Measurements from ENCODE around the gene MSI2.
A peak's percentile ranks its signal among the peaks of the same experiment; 100 is the strongest.

The MSI2 gene

DNA sequence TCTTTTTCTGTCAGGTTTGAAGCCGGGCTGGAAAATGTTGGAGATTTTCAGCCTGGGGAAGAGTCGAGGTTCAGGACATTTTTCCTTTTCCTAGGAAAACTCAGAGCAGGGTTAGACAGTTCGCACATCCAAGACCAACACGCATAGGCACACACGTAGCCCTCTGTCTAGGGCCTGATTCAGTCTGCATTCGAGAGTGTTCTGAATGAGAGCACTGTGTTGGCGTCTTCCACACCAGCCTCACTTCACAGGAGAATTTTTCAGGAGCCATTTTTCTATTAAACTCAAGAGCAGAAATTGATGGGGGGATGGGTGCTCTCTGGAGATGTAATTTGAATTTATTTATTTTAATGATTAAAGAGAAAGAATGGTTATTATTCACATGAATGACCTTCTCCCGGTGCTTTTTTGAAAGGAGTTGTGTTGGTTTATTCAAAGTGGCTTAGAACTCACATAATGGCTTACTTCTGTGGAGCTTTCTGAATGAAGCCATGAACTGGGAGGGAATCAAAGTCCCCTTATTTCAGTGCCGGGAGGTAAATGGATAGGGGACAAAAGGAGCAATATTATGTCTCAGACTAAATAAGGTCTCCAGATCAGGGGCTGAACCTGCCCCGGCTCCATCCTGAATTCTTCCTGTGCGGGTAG is 294.5 kb downstream of the MSI2 start:
- DNase-seq = no peak

DNA sequence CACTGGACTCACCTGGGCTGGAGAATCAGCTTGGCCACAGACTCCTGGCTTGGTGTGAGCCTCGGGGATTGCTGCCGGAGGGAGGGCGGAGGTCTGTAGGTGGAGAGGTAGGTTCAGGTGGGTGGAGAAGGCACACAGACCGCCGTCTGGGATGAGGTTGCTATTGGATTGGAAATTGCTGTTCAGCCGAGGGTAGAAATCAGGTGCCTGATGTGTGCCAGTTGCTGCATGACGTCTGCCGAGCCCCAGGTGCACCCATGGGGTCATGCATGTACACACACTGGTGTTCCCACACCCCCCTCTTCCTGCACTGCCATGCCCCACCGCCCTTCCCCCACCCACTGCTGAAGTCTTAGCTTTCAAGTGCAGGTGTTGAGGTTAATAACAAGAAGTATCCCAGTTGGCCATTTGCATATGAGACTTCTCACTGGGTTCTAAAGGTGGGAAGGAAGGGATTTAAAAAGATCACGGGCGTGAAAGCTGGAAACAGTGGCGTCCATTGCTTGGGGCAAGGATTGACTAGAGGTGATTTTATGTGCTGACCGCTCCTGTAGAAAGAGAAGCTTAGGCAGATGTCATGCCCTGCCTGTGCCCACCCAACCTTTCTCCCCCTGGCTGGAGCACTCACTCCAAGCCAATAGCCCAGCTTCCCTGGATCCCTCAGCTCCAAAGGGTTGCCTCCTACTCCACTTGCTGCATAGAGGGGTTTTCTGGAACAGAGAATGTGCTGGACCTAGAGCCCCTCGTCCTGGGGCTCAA is 295.2 kb downstream of the MSI2 start:
- no peak for DNase-seq

DNA sequence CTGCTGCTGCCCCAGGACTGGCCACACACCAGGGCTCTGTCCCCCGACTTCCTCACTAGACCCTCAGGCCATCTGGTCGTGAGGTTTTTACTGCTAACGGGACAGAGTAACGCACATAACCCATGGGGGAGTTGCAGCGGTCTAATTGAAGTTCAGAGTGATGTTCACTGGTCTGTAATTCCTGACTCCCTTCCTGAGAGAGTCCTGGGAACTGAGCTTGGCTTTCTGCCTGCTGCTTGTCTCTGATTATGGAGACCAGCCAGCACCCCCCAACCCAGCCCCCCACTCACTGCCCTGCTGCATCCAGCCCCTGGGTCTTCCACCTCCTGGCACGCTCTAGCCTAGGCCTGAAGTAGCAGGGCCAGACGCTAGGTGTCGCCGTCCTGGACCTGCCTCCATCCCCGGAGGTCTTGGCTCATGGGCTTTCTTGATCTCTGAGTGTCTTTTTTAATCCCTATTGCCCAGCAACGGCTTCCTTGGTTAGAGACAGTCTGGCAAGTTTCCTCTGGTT is 295.8 kb downstream of the MSI2 start:
- DNase-seq = peak; percentile 83

DNA sequence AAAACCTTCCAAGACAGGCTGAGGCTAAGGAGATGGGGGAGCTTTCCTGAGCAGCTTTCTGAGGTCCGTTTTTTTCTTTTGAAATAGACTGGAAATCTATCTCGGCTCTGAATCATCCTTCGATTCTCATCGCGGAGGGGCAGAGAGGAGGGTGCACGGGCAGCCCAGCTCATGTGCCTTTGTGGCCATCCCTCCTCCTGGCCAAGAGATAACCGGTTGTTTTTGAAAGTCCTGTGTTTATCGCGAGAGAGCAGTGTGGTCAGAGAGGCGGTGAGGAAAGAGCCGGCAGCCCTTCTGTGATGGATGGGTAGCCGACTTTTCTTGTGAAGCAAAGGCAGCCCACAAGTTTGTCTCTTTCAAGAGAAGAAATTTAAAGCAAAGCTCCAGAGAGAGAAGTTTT is 297.2 kb downstream of the MSI2 start:
- peak; percentile 66 for DNase-seq

DNA sequence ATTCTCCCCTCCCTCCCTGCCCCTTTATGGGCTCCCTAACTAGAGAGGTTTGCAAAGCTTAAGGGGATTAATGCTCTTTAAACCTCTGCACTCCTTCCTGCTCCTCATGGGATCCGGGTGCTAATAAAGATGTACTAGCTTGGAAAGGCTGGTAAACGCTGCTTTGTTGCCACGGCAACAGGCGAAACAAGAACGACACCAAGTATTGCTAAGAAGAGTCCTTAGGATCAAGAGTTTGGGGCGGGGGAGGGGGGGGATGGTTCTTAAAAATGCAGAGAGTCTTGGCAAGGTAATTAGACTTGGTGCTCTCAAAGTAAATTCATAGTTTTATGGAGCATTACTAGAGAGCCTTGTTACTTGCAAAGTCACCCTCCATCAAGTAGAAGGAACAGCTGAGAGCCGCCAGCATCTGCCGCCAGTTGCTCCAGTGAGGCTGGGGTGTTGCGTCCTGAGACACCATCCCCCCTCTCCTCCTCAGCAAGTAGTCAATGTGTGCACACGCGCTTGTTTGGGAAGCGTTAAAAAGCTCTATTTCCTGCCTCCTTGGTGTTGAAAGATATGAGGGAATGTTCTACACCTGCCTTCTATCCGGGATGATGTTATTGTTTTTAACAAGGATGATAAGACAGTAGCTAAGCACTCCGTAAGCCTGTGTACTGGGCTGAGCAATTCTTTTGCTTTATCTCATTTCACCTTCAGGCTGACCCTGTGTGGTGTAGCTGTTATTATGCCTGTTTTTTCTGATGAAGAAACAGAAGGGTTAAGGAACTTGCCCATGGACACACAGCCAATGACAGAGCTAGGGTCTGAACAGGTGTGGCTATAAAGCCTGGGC is 297.9 kb downstream of the MSI2 start:
- DNase-seq = peak; percentile 58

DNA sequence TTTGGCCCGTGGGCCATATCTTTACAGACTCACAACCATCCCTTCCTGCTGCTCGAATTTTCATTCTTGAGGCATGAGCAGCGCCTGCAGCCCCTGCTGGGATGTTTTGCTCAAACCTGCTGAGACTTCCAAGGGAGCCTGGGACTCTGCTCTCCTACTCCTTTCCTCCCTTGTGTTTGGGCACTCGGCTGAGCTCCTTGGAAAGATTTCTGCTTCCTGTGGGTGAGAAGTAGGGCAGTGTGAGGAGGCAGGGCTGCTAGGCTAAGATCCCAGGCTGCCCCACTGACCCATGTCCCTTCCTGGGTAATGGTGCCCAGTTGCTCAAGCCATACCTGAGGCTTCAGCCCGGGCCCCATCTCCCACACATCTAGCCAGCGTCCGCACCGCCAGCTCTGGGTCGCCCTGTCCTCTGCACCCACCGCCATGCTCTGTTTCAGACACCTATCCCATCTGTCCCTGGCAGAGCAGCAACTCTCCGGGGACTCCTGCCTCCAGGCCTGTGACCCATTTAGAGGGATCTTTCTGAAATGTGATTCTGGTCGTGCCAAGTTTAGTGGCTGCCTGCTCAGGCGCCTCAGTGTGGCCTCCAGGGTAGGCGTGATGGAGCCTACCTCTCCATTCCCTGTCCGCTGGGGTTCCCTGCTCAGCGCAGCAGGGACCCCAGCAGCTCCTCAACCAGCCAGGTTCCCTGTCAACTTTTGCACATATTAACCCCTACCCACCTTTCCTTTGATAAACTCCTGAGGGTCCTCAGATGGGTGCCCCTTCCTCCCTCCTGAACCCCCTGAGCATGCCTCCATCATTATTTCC is 298.7 kb downstream of the MSI2 start:
- no peak for DNase-seq

DNA sequence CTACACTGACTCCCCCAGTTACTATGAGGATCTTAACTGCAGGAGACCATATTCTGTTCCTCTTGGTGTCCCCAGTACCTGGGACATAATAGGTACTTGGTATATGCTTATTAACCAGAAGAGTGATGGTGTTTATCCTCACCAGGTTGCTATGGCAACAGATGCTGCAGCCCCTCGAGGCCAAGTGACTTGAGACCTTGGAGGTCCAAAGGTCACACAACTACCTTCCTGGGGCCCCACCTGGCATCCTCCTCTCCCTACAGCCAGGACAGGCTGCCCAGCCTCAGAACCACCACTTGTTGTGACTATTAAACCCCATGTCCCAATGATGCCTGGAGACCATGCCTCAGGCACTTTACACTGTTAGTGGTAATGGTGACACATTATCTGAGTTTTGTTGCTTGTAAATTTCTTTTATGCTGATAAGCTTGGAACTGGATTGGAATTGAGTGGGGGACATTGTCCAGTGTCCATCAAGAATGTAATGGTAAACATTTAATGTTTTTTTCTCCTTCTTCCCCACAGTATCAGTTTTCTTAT is 299.4 kb downstream of the MSI2 start:
- no peak for DNase-seq

DNA sequence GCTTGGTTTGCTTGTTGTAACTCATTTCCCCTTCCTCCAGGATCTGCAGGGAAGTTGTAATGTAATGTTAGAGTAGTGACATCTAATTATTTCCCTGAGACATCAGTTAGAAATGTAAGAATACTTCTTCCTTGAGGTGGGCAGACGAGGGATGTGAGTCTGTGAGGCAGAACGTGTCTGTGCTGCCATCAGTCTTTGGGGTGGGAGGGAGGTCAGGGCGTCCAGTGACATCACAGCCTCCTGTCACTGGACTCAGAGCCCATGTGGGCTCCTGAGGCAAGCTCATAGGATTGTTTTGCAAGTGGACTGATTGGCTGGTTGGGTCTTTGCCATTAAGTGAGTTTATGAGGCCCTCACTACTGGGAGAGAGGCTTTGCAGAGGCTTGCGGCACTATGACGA is 300.0 kb downstream of the MSI2 start:
- DNase-seq = peak; percentile 18

DNA sequence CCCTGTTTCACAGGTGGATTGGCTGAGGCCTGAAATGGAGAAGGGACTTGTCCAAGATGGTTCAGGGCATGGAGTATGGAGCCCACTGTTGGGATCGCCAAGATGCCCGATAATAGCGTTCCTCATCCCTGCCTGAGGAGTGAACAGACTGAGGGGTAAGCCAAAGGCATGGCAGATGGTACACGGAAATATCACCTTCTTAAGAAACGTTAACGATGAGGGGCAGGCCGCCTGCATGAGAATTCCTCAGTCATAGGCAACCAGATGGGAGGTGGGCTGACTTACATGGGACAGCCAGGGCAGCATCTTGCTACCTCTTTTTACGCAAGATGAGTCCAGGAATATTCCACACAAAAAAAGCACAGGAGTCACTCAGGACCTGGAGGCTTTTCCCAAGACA is 300.7 kb downstream of the MSI2 start:
- no peak for DNase-seq

DNA sequence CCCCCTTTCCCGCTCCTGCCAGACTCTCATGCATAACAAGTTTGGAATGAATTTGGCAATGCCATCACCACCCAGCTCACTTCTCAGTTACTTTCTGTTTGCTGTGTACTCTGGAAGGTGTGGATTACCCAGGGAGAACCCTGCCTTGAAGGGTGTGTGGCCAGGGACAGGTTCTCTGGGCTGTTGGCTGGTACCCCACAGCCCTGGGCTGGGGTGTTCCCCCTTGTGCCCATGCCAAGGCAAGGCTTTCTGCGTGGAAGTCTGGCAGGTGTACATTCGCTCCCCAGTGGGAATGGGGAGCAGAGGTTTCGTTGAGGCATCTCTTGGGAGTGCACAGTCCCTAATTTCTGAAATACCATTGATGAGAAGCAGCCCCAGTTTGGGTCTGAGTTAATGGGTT is 301.1 kb downstream of the MSI2 start:
- DNase-seq = no peak

DNA sequence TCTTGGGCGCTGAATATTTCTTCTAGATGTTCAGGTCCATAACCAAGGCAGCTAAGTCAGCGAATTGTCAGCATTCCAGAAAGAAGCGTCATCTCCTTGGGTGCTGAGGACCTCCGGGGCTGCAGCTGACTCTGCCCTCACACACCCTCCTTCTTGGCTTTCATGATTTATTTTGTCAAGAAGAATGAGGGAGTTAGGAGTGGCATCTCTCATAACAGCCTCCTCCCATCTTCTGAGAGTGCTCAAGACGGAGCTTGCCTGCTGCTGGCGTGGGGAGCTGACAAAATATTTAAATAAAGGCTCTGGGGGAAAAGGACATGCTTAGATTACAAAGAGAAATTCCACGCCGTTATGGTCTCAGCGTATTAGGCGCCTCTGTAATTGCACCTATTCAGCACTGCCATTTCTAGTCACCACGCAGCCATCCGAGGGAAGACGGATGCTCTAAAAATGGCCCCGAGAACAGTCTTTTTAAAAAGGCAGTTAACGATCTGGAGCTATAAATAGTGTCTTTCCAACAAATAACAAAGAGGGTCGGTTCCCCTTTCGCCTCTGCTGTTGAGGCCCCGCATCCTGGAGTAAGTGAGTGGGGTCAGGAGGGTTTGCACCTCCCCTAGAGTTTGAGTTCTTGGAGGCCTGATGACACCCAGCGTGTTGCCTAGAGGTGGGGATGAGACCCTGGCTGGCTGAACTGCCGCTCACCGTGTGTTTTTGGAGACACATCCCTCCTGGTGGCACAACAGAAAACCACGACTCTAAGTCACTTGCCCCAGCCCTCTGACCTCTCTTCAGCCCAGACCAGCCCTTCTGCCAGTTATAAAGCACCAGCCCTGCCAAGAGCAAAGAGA is 301.7 kb downstream of the MSI2 start:
- DNase-seq = peak; percentile 98

DNA sequence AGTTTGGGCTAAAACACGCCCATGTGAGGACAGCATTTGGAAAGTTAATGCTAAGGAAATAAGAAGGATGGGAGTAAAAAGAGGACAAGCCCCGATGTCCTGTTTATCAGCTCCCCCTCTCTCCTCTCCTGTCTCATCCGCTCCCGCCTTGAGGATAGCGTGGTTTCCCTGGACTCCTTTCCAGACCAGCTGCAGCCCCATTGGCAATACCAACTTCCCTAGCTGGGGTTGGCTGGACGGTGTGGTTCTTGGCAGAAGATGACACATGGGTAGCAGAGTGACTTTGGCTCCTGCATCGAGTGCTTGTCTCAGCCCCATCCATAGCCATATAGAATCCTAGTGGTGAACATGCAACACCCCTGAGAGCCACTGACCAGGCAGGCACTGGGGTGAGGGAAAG is 302.9 kb downstream of the MSI2 start:
- peak; percentile 38 for DNase-seq

DNA sequence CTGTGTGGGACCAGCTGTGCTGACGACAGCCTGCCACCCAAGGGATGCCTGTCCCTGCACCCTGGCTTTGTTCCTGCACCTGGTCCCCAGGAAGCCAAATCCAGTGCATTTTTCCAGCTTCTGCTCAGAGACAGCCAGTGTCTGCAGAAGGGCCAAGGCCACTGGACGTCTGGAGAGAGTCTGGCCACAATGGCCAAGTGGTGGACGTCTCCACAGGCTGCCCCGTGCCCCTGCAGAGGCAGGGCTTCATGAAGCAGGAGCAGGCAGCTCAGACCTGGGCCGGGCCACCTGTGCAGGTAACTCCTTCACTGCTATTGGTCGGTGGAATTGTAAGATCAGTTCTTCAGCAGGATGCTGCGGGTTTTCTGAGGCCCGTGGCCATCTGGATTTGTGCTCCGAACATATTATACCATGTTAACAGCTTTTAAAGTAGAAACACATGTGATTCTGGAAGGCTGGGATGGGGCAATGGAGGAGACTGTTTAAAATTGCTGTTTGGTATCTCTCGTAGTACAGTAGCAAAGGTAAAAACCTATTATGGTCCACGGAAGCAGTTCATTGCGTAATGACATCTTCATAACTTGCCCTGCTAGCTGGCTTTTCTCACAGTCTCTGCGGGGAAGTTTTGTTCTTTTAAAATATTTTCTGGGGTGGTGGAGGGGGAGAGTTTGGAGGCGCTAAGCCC is 303.5 kb downstream of the MSI2 start:
- peak; percentile 35 for DNase-seq

DNA sequence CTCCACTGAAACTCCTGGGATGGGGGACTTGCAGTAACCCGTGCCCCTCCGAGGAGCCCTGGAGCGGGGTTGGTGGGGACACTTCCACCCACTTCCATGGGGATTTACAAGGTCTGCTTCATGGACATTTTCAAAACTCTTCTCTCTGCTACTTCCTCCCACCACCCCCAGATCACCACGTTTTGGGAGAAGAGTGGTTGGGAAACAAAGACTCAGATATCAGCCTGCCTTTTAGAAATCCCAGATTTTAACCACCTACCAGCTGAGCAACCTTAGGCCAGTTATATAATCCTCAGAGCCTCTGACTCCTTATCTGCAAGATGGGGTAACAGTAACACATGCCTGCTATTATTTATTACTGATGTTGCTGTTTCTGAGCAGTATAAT is 304.0 kb downstream of the MSI2 start:
- peak; percentile 7 for DNase-seq

DNA sequence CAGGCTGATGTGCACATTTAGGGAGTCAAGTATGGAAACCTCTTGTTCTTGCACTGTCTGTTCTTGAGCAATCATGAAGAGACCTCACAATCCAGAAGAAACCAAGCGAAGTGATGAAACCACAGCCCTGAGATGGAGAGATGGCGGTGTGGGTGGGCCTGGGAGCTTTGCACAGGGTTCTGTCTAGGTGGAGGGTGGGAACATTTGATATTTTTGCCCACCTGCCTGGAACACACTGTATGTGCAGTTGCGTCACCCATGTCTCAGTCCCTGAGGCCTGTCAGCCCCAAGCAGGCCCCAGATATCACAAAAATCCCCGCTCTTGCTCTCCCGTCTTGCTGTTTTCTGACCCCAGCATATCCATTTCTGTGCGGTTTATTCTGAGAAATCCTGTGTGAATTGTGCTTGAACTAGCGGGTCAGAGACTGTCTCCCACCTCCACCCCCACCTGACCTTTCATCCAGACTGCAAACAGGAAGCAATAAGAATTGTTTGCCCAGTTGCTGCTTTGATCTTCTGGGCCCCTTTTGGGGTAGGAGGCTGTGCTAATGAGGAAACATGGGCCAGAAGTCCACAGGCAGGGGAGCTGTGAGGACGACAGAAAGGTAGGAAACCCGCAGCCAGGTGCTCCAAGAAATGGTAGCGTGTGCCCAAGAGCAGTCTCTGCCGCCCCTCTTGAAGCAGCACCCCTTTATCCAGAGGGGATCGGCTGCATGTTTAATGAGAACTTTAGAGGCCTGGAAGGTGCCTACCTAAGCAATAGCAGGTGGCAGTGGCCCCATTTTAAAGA is 304.9 kb downstream of the MSI2 start:
- peak; percentile 86 for DNase-seq

DNA sequence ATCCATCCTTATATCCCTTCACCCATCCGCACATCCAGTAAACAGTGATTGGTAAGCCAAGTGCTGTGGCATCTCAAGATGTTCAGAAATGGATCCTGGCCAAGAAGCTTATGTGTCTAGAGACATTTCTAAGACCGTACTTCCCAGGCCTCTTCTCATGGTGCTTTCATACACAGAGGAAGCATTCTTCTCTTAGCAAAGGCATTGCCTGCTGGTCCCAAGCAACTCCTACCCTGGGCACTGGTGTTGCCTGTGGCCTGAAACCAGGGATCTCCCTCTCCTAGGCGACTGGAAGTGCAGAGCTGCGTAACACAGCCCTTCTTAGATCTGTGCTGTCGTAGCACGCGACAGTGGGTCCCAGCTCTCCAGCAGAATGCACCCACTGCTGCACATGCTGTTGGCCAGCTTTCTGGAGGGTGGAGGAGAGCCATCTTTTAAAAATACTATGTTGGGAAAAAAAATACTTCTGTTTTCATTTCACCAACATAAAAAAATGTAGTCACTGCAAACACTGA is 305.9 kb downstream of the MSI2 start:
- DNase-seq = no peak

DNA sequence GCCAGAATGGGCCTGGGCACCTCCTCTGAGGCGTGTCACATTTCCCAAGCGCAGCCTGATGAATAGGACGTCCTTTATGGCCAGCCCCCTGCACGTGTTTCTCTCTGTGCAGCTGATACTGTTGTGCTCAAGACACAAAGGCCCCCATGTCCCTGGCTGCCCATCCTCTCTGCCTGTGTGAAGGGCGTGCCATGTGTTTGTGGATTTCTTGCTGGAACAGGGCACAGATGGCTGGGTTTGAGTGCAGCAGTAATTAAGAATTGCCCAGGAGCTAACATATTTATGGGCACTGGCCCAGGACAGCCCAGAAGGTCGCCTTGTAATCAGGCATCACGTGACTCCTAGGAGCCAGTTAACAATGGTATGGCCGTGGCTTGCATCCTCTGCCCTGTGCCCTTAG is 307.6 kb downstream of the MSI2 start:
- no peak for DNase-seq

DNA sequence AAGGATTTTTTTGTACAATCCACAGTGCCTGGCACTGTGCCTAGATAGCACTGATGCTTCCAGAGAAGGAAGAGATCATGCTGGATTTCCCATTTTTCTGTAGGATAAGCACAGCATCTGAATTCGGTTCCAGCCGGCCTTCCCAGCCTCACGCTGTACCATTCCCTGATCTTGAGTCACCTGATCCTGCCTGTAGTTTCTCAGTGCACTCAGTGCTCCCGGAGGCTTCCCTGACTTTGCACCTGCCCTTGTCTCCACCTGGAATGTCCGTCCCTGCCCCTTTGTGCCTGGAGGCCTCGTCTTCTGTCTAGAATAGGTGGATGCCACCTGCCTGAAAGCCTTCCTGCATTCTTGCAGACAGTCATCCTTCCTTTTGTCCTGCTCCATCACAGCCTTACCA is 308.9 kb downstream of the MSI2 start:
- DNase-seq = no peak

DNA sequence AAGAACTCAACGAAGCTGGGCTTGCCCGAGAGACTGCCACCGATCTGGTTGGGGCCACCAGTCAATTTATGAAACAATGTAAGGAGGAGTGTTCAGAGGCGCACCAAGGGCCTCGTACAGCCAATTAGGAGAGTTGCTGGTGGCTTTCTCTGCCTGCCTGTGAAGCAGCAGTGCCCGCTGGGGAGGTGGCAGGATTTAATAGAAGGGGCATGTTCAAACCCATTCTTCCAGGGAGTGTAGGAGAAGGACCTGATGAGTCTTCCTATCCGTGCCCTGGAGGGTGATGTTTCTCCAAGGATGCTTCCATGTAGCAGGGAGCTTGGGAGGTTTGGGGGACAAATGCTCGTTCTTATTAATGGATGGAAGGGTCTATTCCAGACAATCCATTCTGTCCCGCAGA is 310.4 kb downstream of the MSI2 start:
- no peak for DNase-seq

DNA sequence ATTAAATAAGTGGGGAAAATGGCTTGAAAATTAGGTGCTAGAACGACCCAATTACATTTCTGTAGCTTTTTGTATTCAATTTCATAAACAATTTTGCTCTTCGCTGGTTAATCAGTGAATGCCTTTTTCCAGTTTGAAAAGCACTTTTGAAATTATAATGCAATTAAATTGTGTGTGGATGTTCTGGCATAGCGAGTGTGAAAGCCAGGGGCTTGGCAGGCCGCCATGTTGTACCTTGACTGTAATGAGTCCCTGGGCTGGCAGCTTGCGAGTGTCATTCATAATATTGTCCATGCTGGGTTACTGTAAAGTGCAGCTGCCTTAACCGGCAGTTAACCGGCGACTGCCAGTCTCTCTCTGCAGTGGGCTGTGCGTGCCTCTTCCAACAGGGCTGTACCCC is 310.9 kb downstream of the MSI2 start:
- DNase-seq = no peak
